Colon (tissue), 2 donors: ENCODE data around the gene PARP15.
"Not testable (repeated sequence)": the region's sequence is repeated elsewhere in the genome, so short reads cannot be mapped to it uniquely, and the experiment has no call there.

Source experiments
- FAIRE-seq: peaks from 2 replicates; lab custom pipeline; 2012; peaks lifted over from hg19 to GRCh38; lab: Jason Lieb, UNC
- donor health status: control.
- donor health status: control.

The PARP15 gene

DNA sequence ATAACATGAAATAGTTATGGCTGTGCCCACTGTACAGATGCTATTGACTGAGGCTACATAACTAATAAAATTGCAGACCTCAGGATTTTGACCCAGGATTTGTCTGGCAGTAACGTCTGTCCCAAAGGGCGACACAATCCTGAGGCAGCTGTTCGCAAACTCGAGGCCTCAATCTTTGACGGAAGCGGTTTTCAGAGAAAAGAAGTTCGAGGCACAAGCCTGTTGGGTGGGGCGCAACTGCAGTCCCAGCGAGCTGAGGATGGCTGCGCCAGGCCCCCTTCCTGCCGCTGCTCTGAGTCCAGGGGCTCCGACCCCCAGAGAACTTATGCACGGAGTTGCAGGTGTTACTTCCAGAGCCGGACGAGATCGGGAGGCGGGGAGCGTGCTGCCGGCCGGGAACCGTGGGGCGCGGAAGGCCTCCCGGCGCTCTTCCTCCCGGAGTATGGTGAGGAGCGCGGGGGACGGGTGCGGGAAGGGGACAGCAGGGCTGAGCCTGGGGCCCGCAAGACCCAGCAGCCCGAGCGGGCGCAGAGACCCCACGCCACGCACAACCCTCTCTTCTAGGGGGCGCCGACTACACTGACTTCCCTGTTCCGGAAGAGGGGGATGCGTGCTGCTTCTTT is at the start of gene PARP15:
Gene PARP15, plus strand, starts transcription at position 242 of the 623 bp plus-strand sequence. Its CDS starts 18 bp downstream, at position 260.
- FAIRE-seq, result no peak

DNA sequence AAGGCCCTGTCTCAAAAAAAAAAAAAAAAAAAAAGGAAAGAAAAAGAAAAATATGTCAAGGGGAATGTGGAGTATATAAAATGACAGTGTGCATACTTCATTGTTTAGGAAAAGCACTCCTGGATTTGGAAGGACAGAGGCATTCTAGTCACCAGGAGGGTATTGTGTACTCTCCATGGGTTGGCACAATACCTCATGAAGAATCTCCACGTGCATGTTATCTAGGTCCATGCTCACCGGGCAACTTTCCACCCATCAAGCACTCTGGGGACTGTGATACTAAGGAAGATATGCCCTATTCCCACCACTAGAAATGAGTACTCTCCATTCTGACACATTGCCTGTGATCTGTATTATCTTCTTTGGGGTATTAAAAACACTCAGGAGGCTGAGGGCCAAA is 47.3 kb upstream of the PARP15 start:
- FAIRE-seq, result no peak

DNA sequence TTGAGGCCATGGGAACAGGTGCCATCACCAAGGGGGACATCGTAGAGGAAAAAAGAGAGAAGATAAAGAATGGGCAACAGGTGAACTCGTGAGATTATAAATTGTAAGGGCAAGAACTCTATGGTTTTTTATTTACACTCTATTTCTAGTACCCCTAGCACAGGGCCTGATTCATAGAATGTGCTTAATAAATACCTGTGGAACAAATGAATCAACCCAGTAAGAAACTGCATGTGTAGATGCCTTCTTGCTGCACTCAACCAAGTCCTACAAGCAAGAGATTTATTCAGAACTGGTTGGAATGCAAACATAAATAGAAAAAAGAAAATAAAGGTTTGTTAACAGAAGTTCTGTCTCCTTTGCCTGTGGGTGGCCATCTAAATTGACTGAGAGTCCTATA is 44.0 kb upstream of the PARP15 start:
- no peak for FAIRE-seq

DNA sequence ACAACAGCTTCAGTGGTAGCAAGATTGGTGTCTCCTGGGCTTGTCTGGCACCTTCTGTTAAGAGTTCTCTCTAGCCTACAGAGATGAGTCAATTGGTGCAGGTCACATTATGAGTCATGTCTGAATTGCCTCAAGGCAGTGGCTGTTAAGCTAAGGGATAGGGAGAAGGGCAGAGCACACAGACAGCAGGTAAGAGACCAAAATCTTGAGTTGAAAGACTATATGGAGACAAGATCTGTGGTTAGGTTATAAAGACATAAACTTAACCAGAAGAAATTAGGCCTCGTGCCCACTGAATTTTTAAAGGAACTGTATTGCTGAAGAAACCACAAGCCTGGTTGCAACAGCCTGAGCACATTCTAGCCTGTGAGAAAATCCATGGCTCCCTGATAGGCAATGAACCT is 43.5 kb upstream of the PARP15 start:
- no peak for FAIRE-seq

DNA sequence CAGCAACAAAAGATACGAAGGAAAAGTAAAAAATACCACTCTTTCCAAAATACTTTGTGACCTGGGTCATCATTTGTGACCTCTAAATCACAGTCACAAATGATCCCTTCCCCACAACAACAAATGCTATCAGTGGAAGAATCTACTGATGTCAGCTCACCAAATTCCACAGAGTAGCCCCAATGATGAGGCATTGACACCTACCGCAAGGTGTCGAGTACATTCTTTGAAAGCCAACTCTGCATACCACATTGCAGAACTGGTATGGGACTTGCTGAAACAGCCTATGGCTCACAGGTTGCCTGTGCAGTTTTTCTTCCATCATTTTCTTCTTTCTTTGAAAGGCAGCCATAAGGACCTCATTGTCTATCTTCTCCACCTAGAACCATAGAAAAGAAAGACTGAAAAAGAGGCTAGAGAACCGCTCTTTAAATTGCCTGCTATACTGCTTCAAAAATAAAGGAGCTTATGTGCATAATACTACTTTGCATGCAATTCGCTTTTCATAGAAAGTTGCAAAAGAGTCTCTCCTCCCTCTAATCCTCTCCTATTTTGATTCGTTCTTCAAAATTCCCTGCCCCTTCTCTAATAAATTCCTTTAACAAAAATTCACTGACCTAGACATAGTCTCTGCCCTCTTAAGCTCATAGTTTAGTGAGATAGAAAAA is 41.4 kb upstream of the PARP15 start:
- FAIRE-seq, result no peak

DNA sequence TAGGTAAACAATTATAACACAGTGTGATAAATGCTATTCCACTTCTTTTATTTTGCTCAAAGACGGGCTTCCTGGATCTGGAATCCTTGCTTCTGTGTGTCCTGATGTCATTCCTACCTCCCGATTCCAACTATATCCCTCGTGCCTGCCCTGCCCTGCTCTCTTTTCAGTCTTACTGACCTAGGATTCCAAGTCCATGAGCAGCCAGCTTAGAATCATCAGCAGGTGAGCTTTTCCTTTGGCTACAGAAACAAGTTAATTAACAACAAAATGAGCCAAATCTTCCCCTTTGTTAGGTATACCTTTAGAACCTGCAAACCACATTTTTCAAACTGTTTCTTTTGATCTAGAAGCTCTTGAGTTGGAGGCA is 40.8 kb upstream of the PARP15 start:
- FAIRE-seq, result no peak

DNA sequence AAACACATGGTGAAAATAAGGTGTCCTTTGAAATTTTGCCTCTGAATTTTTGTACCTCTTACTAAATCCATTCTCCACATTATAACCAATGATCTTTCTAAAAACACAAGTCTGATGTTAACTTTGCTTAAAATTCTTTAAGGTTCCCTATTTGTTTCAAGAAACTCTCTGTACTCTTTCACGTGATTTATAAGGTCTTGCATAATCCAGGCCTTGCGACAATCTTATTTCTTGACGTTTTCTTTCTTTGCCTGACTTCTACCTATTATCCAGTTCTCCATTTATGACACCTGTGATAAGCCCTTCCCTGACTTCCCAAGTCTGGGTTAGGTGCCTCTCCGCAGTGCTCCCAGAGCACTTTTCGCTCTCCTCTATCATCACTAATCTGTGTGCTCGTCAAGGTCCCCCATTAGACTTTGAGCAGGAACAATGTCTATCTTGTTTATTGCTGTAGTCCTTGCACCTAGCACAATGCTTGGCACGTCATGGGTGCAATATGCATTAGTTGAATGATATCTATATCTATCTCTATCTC is 38.4 kb upstream of the PARP15 start:
- FAIRE-seq, result no peak

DNA sequence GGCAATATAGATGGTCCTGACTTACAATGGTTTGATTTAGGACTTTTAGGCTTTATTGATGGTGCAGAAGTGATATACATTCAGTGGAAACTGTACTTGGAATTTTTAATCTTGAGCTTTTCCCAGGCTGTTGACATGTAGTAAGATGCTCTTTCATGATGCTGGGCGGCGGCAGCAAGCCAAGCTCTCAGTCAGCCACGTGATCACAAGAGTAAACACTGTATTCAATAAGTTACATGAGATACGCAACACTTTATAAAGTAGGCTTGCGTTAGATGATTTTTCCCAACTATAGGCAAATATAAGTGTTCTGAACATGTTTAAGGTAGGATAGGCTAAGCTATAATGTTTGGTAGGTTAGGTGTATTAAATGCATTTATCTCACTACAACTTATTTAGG is 31.3 kb upstream of the PARP15 start:
- FAIRE-seq, result no peak

DNA sequence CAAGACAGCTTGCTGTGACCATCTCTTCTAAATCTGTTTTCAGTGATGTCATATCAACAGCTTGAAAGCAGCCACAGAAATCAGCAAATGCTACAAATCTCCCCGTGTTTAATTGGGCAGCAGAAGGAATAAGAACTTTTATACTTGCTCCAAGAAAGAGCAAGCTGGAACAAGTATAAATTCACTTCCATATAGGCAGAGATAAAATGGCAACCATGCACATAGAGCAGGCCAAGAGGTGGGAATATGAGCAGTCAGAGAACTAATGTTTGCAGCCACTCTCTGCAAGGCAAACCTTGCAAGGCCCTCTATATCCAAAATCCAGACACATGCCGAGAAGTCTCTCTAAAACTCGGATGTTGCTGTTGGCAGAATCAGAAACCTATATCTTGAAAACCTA is 29.4 kb upstream of the PARP15 start:
- FAIRE-seq, result no peak

DNA sequence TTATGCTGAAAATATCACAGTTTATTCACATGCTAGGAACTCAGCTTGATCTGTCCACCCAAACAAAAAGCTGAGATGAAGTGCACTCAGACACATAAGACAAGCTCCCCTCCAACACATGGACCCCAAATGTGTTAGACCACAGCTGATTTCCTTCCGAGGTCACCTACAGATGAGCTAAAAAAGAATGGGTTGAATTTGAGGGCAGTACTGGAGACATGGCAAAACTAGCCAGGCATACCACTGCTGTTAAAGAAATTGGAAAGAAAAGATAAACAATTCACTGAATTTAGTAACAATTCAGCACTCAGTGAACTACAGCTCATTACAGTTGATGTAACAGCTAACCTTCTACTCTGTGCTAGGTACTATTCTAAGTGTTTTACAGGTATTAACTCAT is 28.8 kb upstream of the PARP15 start:
- FAIRE-seq, result no peak

DNA sequence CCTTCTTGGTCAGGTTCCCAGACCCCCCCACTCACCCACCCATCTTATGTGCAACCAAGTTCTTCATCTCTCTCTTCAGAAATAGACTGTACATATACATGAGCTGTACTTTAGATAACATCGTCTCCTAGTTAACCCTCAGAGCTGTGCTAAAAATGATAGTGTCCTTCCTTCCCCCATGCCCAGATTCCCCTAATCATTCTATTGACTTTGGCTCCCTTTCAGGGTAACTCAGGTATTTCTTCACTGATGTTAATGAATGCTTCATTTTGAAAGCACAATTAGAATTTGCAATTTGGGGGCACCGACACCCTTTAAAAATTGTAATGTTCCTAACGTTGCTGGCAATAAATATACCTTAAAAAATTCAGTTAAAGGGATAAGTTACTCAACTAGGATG is 24.3 kb upstream of the PARP15 start:
- FAIRE-seq, result no peak

DNA sequence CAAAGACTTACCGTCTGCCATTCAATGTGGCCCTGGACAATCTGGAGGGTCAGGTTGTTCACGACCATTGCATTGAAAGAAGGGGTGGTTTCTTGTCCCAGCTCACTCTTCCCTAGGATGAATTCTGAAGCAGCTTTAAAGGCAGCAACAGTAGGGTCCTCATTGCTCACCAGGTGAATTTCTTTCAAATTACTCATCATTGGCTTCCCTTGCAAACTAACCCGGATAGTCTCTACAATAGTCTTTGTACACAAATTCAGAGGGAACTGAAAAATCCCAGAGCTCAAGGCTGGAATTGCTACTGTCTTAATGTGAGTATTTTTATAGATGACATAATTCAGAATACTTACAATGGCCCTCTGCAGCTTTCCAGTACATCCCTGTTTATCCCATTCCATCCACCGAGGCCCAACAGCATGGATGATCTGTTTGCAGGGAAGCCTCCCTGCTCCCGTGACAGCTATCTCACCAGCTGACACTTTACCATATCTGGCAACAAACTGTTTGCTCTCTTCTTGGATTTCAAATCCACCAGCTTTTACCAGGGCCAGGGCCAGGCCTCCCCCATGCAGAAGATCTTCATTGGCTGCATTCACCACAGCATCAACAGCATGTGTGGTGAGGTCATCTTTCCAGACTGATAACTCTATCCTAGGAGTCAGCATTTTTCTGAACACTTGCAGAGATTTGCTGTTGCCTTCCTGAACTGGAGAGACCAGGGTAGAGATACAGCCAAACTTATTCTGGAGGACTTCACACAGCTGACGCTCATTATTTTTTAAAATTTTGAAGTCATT is 22.0 kb upstream of the PARP15 start:
- no peak for FAIRE-seq

DNA sequence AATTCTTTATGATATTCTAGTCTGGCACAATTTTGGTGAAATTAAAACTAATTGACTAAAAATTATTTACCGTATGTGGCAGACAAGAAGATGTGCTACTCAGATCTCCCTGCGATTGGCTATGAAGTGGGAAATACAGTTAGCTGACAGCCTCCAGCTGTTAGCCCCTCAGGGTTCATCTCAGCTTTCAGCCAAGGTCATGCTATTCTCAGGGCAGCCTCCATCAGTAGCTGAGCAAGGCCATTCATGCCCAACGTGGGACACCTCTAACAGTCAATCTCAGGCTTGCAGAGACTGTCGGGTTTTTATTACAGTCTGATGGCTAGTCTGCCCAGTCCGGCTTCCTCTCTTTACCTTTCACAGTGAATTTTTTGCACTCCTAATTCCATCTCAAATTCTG is 20.1 kb upstream of the PARP15 start:
- FAIRE-seq, result no peak

DNA sequence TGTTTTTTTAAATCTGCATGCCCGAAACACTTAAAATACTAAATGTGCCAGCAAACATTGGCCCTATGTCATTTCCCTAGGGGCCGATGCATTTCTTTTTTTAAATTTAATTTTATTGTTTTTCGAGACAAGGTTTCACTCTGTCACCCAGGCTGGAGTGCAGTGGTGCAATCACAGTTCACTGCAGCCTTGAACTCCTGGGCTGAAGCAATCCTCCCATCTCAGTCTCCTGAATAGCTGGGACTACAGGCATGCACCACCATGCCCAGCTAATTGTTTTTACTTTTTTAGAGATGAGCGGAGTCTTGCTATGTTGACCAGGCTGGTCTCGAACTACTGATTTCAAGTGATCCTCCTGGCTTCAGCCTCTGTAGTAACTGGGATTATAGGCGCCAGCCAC is 18.8 kb upstream of the PARP15 start:
- no peak for FAIRE-seq

DNA sequence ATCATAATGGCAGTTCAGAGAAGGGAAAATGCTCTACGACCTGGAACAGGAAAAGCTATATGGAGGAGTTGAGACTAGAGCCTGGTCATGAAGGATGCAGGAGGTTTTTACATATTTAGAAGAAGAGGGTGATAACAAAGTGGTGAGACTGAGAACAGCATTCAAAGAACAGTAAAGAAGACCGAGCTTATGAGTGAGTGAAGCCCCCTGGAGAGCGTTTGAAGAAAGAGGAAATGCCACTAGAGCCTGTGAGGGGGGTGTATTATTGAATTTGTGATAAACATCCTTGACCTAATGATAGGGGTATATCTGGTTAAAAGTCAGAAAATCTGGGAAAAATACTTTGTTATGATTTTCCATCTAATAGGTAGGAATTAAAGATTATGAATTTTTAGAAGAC is 17.5 kb upstream of the PARP15 start:
- no peak for FAIRE-seq

DNA sequence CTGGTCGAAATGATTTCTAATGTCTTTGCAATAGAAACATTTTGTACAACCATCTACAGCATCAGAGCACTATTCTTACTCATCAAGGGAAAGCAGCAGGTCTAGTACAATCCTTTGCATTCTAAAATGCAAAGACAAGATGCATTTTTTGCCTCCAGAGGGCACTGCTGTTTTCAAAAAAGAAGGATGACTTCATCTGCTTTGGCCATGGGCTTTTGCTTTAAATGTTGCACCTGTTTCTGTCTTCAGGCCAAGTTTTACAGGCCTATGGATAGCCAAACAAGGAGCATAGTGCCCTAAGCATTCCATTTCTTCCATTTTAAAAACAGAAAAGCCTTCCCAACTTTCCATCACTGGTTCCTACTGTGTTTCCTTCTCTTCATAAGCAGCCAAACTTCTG is 16.8 kb upstream of the PARP15 start:
- FAIRE-seq, result no peak

DNA sequence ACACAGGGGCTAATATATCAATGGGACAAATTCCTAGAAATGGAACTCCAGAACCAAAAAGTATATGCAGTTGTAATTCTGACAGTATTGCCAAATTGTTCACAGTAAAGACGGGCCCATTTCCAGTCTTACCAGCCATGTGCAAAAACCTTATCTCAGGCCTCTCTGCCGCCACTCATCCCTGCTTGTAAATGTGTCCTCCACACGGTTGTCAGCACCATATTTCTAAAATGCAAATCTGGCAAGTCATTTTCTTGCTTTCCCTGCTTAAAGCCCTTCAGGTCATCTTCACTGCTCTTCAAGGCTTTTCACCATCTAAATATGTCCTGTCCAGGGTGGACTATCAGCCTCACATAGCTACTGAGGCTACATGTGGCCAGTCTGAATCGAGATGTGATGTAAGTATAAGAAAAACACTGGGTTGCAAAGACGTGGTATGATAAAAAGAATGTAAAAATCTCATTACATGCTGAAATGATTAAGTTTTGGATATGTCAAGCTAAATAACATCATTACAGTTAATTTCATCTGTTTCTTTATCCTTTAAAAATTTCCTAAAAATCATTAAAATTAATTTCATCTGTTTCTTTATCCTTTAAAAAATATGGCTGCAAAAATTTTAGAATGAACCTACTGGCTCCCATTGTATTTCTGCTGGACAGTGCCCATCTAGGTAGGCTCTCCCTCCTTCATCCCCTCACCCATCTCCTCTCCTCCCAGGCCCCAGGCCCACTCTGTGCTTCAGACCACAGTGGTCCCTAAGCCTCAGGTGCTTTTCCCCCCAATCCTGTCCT is 14.3 kb upstream of the PARP15 start:
- no peak for FAIRE-seq

DNA sequence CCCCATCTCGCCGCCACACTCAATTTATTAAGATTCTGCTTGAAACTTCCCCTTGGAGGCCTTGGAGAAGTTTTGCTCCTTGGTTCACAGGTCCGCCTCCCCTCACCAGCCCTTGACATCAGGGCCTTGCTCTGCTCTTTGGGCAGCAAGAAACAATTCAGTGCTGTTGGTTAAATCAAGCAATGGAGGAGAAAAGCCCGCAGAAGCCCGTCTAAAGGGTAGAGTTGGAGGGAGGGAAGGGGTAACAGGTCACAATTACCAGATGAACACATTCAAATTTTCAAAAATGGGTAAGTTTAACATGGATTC is 13.8 kb upstream of the PARP15 start:
- FAIRE-seq, result no peak

DNA sequence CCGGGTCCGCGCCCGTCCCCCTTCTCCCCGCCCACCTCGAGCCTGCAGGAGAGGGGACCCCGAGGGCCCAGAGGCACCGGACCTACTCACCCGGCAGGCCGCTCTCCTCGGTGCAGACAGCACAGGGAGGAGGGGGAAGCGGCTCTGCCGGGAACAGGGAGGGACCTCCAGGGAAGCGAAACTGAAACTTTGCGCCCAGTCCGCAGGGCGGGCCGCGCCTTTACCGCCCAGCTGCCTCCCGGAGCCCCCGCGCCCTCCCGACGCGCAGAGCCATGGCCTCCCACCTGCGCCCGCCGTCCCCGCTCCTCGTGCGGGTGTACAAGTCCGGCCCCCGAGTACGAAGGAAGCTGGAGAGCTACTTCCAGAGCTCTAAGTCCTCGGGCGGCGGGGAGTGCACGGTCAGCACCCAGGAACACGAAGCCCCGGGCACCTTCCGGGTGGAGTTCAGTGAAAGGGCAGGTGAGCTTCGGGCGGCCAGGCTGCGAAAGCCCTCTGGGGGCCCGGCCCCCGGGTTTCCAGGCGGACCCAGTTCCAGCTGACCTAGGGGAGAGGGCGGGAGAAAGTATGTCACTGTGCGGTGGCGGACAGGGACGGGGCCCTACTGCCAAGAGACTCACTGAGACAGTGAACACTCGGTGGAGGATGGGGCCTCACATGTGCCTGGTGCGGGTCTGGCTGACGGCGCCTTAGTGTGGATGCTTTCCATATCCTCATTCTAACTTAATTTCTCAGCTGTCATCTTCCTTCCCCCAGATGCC is 13.1 kb upstream of the PARP15 start, which contains the start of the genes DTX3L and PARP9:
Gene DTX3L, plus strand, starts transcription at position 184 of the 758 bp plus-strand sequence. Its CDS starts 89 bp downstream, at position 273.
Gene PARP9, minus strand, starts transcription at position 146 of the 758 bp plus-strand sequence. CDS start 4,680 bp downstream, outside the sequence.
- no peak for FAIRE-seq

DNA sequence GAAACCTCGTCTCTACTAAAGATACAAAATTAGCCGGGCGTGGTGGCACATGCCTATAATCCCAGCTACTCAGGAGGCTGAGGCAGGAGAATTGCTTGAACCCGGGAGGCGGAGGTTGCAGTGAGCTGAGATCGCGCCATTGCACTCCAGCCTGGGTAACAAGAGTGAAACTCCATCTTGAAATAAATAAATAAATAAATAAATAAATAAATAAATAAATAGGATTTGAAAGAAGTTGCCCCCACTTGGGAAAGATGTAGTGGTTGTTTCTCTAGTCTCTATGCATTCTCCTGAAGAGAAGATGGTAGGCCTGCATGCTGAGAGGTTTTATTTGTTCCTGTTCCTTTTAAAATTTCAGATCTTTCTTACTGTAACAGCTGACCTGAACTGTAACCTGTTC is 9.3 kb upstream of the PARP15 start:
- not testable (repeated sequence) for FAIRE-seq

DNA sequence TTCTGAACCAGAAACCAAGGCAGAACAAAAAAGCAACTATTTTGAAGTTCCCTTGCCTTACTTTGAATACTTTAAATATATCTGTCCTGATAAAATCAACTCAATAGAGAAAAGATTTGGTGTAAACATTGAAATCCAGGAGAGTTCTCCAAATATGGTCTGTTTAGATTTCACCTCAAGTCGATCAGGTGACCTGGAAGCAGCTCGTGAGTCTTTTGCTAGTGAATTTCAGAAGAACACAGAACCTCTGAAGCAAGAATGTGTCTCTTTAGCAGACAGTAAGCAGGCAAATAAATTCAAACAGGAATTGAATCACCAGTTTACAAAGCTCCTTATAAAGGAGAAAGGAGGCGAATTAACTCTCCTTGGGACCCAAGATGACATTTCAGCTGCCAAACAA is 8.7 kb upstream of the PARP15 start:
- no peak for FAIRE-seq
